Esophagus squamous epithelium (tissue), 4 donors: ENCODE measurements around the gene PLCB4.

Source experiments
- CTCF ChIP-seq, 6 experiments: fragments of 450-650 bp in 4 of 6; fragments of 200-600 bp in 2 of 6; sonication (generic) in 2 of 6; IDR thresholded peaks; one replicate each; pipeline ENCODE4 v1.5.1; 2016 to 2019; ENCODE audit warnings: antibody characterized with exemption in 6 of 6, mild to moderate bottlenecking in 4 of 6, moderate library complexity in 4 of 6
- POLR2A ChIP-seq, 4 donors: fragments of 450-650 bp; IDR thresholded peaks; one replicate each; pipeline ENCODE4 v1.6.1; 2017; ENCODE audit warnings: antibody characterized with exemption in 4 of 4, mild to moderate bottlenecking in 4 of 4, moderate library complexity in 3 of 4

GRCh38 chr20:9250511-9250910 lies 181.6 kb downstream of the PLCB4 start:
- TF ChIP-seq CTCF (IDR thresholded peaks at IDR 0.05) (no peak), POLR2A (IDR thresholded peaks at IDR 0.05) (no peak)
